CD14-positive monocyte (primary cell): ENCODE results near the gene KHK. TPM values are rescaled to one million over a fixed set of nuclear protein-coding genes. Genes with fewer than 3 reads are reported as not detected.

Experiments
- DNase-seq, 3 donors: peaks; one replicate each; pipeline ENCODE4 v3.0.0-alpha.2; 2011 to 2022
- H2AFZ ChIP-seq: 2 replicates; pipeline ENCODE4 v1.6.0; 2012; ENCODE audit warnings: mild to moderate bottlenecking, low read depth, low read length, inconsistent platforms; ENCODE audit not compliant: insufficient read depth, poor library complexity, severe bottlenecking
- H3K27ac ChIP-seq, 2 donors: 1 replicate in 1 of 2; 2 replicates in 1 of 2; pipeline ENCODE4 v1.5.1; 2012 to 2013; ENCODE audit warnings: low read length in 2 of 2, control low read depth in 1 of 2, inconsistent platforms in 1 of 2, low read depth in 1 of 2, mild to moderate bottlenecking in 1 of 2
- H3K27me3 ChIP-seq, 2 donors: one replicate each; pipeline versions ENCODE4 v1.6.0 to v1.6.1; 2011 to 2013; ENCODE audit warnings: low read length in 2 of 2; ENCODE audit not compliant: control insufficient read depth in 2 of 2, insufficient read depth in 2 of 2
- H3K36me3 ChIP-seq, 2 donors: replicated peaks in 1 of 2; 1 replicate in 1 of 2; 2 replicates in 1 of 2; pipeline versions ENCODE4 v1.5.1 to v1.6.1; 2012 to 2013; ENCODE audit warnings: low read length in 2 of 2, control low read depth in 1 of 2, inconsistent platforms in 1 of 2, mild to moderate bottlenecking in 1 of 2; ENCODE audit not compliant: insufficient read depth in 2 of 2, control insufficient read depth in 1 of 2
- H3K4me1 ChIP-seq, 2 donors: 1 replicate in 1 of 2; 2 replicates in 1 of 2; pipeline versions ENCODE4 v1.5.1 to v1.6.1; 2012 to 2013; ENCODE audit warnings: low read length in 2 of 2, control low read depth in 1 of 2, inconsistent platforms in 1 of 2, mild to moderate bottlenecking in 1 of 2, moderate library complexity in 1 of 2; ENCODE audit not compliant: insufficient read depth in 2 of 2, control insufficient read depth in 1 of 2
- H3K4me2 ChIP-seq: replicated peaks from 2 replicates; pipeline ENCODE3; 2012; ENCODE audit warnings: low read length, moderate library complexity, mild to moderate bottlenecking; ENCODE audit not compliant: poor library complexity, severe bottlenecking; ENCODE audit errors: extremely low read depth
- H3K4me3 ChIP-seq, 3 experiments: fragments of 200-600 bp in 1 of 3; sonication (generic) in 1 of 3; replicated peaks in 1 of 3; 1 replicate in 2 of 3; 2 replicates in 1 of 3; pipeline ENCODE4 v1.5.1; 2011 to 2013; ENCODE audit warnings: low read length in 3 of 3, mild to moderate bottlenecking in 3 of 3, control low read depth in 2 of 3, low read depth in 2 of 3, inconsistent platforms in 1 of 3, moderate library complexity in 1 of 3
- H3K79me2 ChIP-seq: 2 replicates; pipeline ENCODE4 v1.6.0; 2012; ENCODE audit warnings: mild to moderate bottlenecking, control low read depth, inconsistent platforms, low read length, moderate library complexity; ENCODE audit not compliant: insufficient read depth
- H3K9ac ChIP-seq: 2 replicates; pipeline ENCODE4 v1.6.0; 2017; ENCODE audit warnings: low read length, mild to moderate bottlenecking; ENCODE audit not compliant: insufficient read depth, poor library complexity, severe bottlenecking
- H3K9me3 ChIP-seq, 2 donors: replicated peaks in 1 of 2; 1 replicate in 1 of 2; 2 replicates in 1 of 2; pipeline versions ENCODE4 v1.5.1 to v1.6.1; 2012 to 2013; ENCODE audit warnings: low read length in 2 of 2, control low read depth in 1 of 2; ENCODE audit not compliant: control insufficient read depth in 1 of 2, insufficient read depth in 1 of 2
- H4K20me1 ChIP-seq: 2 replicates; pipeline ENCODE4 v1.6.0; 2012; ENCODE audit warnings: mild to moderate bottlenecking, low read length, control low read depth, moderate library complexity; ENCODE audit not compliant: insufficient read depth
- H3K27ac Mint-ChIP-seq, 7 donors: one replicate each; pipeline ENCODE4 v1.8.0; 2020; ENCODE audit warnings: mild to moderate bottlenecking in 7 of 7, mixed read lengths in 7 of 7, moderate library complexity in 6 of 7, inconsistent platforms in 2 of 7
- H3K27me3 Mint-ChIP-seq, 3 donors: one replicate each; pipeline ENCODE4 v1.8.0; 2021 to 2022; ENCODE audit warnings: low read depth in 3 of 3, mild to moderate bottlenecking in 3 of 3, mixed read lengths in 3 of 3, moderate library complexity in 3 of 3, inconsistent platforms in 1 of 3
- H3K36me3 Mint-ChIP-seq, 2 donors: one replicate each; pipeline ENCODE4 v1.8.0; 2020; ENCODE audit warnings: mixed read lengths in 2 of 2, inconsistent platforms in 1 of 2, mild to moderate bottlenecking in 1 of 2
- H3K4me1 Mint-ChIP-seq: one replicate; pipeline ENCODE4 v1.8.0; 2020; ENCODE audit warnings: mild to moderate bottlenecking, mixed read lengths
- H3K4me3 Mint-ChIP-seq, 2 donors: one replicate each; pipeline ENCODE4 v1.8.0; 2020; ENCODE audit warnings: mild to moderate bottlenecking in 2 of 2, mixed read lengths in 2 of 2, moderate library complexity in 1 of 2
- H3K9me3 Mint-ChIP-seq, 7 donors: one replicate each; pipeline ENCODE4 v1.8.0; 2020 to 2022; ENCODE audit warnings: mixed read lengths in 7 of 7, mild to moderate bottlenecking in 6 of 7, moderate library complexity in 6 of 7, inconsistent platforms in 2 of 7
- CTCF ChIP-seq: fragments of 200-600 bp; IDR thresholded peaks from one replicate; pipeline ENCODE4 v1.8.0; 2022; ENCODE audit warnings: antibody characterized with exemption, mild to moderate bottlenecking
- WGBS: methylation state at CpG from one replicate; pipeline ENCODE4 v1.1.5; 2013; ENCODE audit warnings: missing lambda C conversion rate; ENCODE audit not compliant: insufficient coverage; 5-methylcytosine and 5-hydroxymethylcytosine counted together
- intact Hi-C, 2 donors: fragments of 100-400 bp; cut with micrococcal nuclease; formaldehyde crosslinking; loops; one replicate each; pipeline versions ENCODE4 v1.15.0 to v1.15.1; 2023
- polyA plus RNA-seq, 3 donors: library from polyadenylated mRNA; depleted of rRNA in 1 of 3; unstranded in 2 of 3; stranded (reverse) in 1 of 3; fragments of 300-500 nt in 2 of 3; fragments of >200 nt in 1 of 3; fragmentation: Illumina TruSeq in 2 of 3; gene quantifications; 1 replicate in 2 of 3; 2 replicates in 1 of 3; pipeline ENCODE4 v1.2.3, GENCODE V29; 2012 to 2021

Gene KHK
- polyA plus RNA-seq, 3 donors = 3.4 to 7.3 (median 6.6) TPM

- Histone ChIP-seq H3K36me3 (no peaks in the 10 kb centered on the region), H3K4me2 (no peak within 1 kb of the TSS), H3K27ac (no peak within 1 kb of the TSS), H2AFZ (no peak within 1 kb of the TSS), H4K20me1 (no peaks in the 10 kb centered on the region), H3K9ac (no peak within 1 kb of the TSS), H3K79me2 (peaks cover 1% of the 10 kb centered on the region), H3K4me1 (peaks cover 5 to 7% of the 10 kb centered on the region in 2 donors), H3K9me3 (no peaks in the 10 kb centered on the region), H3K4me3 (no peak within 1 kb of the TSS), H3K27me3 (peaks cover 0 to 4% of the 10 kb centered on the region in 2 donors)
- Mint-ChIP-seq H3K27ac (peak within 1 kb of the TSS in 1 of 7 donors; percentile 33), H3K9me3 (peaks cover 0 to 2% (median 0%) of the 10 kb centered on the region in 7 donors), H3K4me3 (no peak within 1 kb of the TSS), H3K36me3 (no peaks in the 10 kb centered on the region), H3K4me1 (peaks cover 3% of the 10 kb centered on the region), H3K27me3 (peaks cover 9 to 19% (median 18%) of the 10 kb centered on the region in 3 donors)
- 97% methylated on average over 4 of the region's 4 CpGs for WGBS
- DNase-seq = no peak
- TF ChIP-seq CTCF = no peak
- intact Hi-C loops = no loop called here
Measured at GRCh38 chr2:27139310-27139709, 52.7 kb downstream of the KHK start, which contains the start of gene PRR30. TSS of gene PRR30 (minus strand) at chr2:27139410. CDS start at chr2:27138329, 1,081 bp downstream.

DNA sequence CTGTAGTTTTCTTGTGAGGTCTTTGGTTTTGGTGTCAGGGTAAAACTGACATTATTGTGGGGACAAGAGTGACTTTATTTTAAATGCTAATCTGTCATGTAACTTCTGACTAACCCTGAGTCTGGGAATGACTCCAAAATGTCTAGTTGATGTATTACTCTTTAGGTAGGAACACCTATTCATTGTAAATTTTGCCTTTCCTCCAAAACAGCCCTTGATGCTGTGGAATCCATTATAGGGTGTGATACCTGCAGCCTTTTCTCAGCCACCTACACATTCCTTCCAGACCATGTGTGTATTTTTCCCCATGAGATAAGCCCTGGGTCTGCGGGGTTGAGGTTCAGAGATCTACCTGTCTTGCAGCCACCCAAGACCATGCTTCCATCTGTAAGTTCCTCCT lies 56.7 kb downstream of the KHK start:
- Histone ChIP-seq H3K9ac (no peak overlapping the region), H4K20me1 (no peaks in the 10 kb centered on the region), H3K4me1 (no peaks in the 10 kb centered on the region), H3K27me3 (peaks cover 0 to 4% of the 10 kb centered on the region in 2 donors), H3K4me3 (no peak overlapping the region), H3K9me3 (no peaks in the 10 kb centered on the region), H2AFZ (no peak overlapping the region), H3K27ac (no peak overlapping the region), H3K4me2 (no peak overlapping the region), H3K36me3 (no peaks in the 10 kb centered on the region), H3K79me2 (no peaks in the 10 kb centered on the region)
- intact Hi-C loops = no loop called here
- 100% methylated on average over 1 of the region's 1 CpG for WGBS
- Mint-ChIP-seq H3K4me1 (no peaks in the 10 kb centered on the region), H3K27ac (no peak overlapping the region), H3K27me3 (peaks cover 3 to 22% (median 21%) of the 10 kb centered on the region in 3 donors), H3K36me3 (no peaks in the 10 kb centered on the region), H3K4me3 (no peak overlapping the region), H3K9me3 (peaks cover 0 to 2% (median 0%) of the 10 kb centered on the region in 7 donors)
- DNase-seq = no peak
- no peak for TF ChIP-seq CTCF
